SK-N-SH treated with all-trans-retinoic acid at 6 μM for 48 hours (cell line): ENCODE measurements around the gene HDAC11.

Source experiments
- ATAC-seq: fragments of 200-7000 bp; cut with Tn5 transposase; 3 replicates; pipeline ENCODE4 v1.9.1; 2020; ENCODE audit warnings: mild to moderate bottlenecking, moderate library complexity
- ARNTL ChIP-seq: fragments of 450-650 bp; formaldehyde crosslinking; IDR thresholded peaks from 2 replicates; pipeline ENCODE4 v1.5.0; 2020; ENCODE audit warnings: low read depth, mild to moderate bottlenecking, moderate library complexity, borderline replicate concordance
- BACH2 ChIP-seq: fragments of 250-450 bp; sonication (Bioruptor Pico); IDR thresholded peaks from 2 replicates; pipeline ENCODE4 v1.9.0; 2021; ENCODE audit warnings: mild to moderate bottlenecking, borderline replicate concordance
- CREB5 ChIP-seq: fragments of 250-450 bp; sonication (Bioruptor Pico); IDR thresholded peaks from 2 replicates; pipeline ENCODE4 v1.5.1; 2020; ENCODE audit warnings: low read depth, mild to moderate bottlenecking, moderate library complexity
- CSDC2 ChIP-seq: fragments of 250-450 bp; sonication (Bioruptor Pico); IDR thresholded peaks from 2 replicates; pipeline ENCODE4 v1.5.0; 2020; ENCODE audit warnings: mild to moderate bottlenecking, moderate library complexity
- CSRNP3 ChIP-seq: fragments of 250-450 bp; sonication (Bioruptor Pico); IDR thresholded peaks from 2 replicates; pipeline ENCODE4 v1.5.1; 2021; ENCODE audit warnings: mild to moderate bottlenecking, moderate library complexity
- ESRRG ChIP-seq: fragments of 250-450 bp; sonication (Bioruptor Pico); IDR thresholded peaks from 2 replicates; pipeline ENCODE4 v1.6.1; 2021; ENCODE audit warnings: mild to moderate bottlenecking
- GLIS3 ChIP-seq: fragments of 250-450 bp; sonication (Bioruptor Pico); IDR thresholded peaks from 2 replicates; pipeline ENCODE4 v1.5.0; 2020; ENCODE audit warnings: mild to moderate bottlenecking, moderate library complexity
- ISL1 ChIP-seq: fragments of 250-450 bp; sonication (Bioruptor Pico); IDR thresholded peaks from 2 replicates; pipeline ENCODE4 v2.1.2; 2022; ENCODE audit warnings: mild to moderate bottlenecking, moderate library complexity
- OSR1 ChIP-seq: fragments of 250-450 bp; sonication (Bioruptor Pico); IDR thresholded peaks from 2 replicates; pipeline ENCODE4 v1.8.0; 2022; ENCODE audit warnings: moderate library complexity, mild to moderate bottlenecking, inconsistent platforms
- PATZ1 ChIP-seq: fragments of 250-450 bp; sonication (Bioruptor Pico); IDR thresholded peaks from 2 replicates; pipeline ENCODE4 v1.8.0; 2020; ENCODE audit warnings: mild to moderate bottlenecking, moderate library complexity, borderline replicate concordance
- POU6F1 ChIP-seq: fragments of 250-450 bp; sonication (Bioruptor Pico); IDR thresholded peaks from 2 replicates; pipeline ENCODE4 v1.8.0; 2021; ENCODE audit warnings: low read depth, mild to moderate bottlenecking, moderate library complexity, borderline replicate concordance
- PPARA ChIP-seq: fragments of 250-450 bp; sonication (Bioruptor Pico); IDR thresholded peaks from 2 replicates; pipeline ENCODE4 v1.5.0; 2020; ENCODE audit warnings: mild to moderate bottlenecking, borderline replicate concordance
- RARB ChIP-seq: fragments of 250-450 bp; sonication (Bioruptor Pico); IDR thresholded peaks from 2 replicates; pipeline ENCODE4 v1.8.0; 2021; ENCODE audit warnings: mild to moderate bottlenecking, moderate library complexity
- SNAI2 ChIP-seq: fragments of 250-450 bp; sonication (Bioruptor Pico); IDR thresholded peaks from 2 replicates; pipeline ENCODE4 v1.5.0; 2020; ENCODE audit warnings: mild to moderate bottlenecking, moderate library complexity
- TCF4 ChIP-seq: fragments of 250-450 bp; sonication (Bioruptor Pico); IDR thresholded peaks from 2 replicates; pipeline ENCODE4 v1.8.0; 2021; ENCODE audit warnings: mild to moderate bottlenecking, moderate library complexity, borderline replicate concordance
- TOX ChIP-seq: fragments of 250-450 bp; sonication (Bioruptor Pico); IDR thresholded peaks from 2 replicates; pipeline ENCODE4 v1.8.0; 2021; ENCODE audit warnings: mild to moderate bottlenecking, moderate library complexity, borderline replicate concordance
- TSHZ2 ChIP-seq: fragments of 250-450 bp; sonication (Bioruptor Pico); IDR thresholded peaks from 2 replicates; pipeline ENCODE4 v1.5.0; 2020; ENCODE audit warnings: mild to moderate bottlenecking, moderate library complexity
- ZC3H10 ChIP-seq: fragments of 250-450 bp; sonication (Bioruptor Pico); IDR thresholded peaks from 2 replicates; pipeline ENCODE4 v1.5.1; 2021; ENCODE audit warnings: mild to moderate bottlenecking, moderate library complexity
- ZFP3 ChIP-seq: fragments of 250-450 bp; sonication (Bioruptor Pico); IDR thresholded peaks from 2 replicates; pipeline ENCODE4 v1.5.0; 2020; ENCODE audit warnings: mild to moderate bottlenecking, moderate library complexity
- ZFP30 ChIP-seq: fragments of 450-650 bp; formaldehyde crosslinking; IDR thresholded peaks from 2 replicates; pipeline ENCODE4 v1.5.0; 2022; ENCODE audit warnings: mild to moderate bottlenecking, moderate library complexity
- ZNF70 ChIP-seq: fragments of 450-650 bp; formaldehyde crosslinking; IDR thresholded peaks from 2 replicates; pipeline ENCODE4 v1.5.0; 2020; ENCODE audit warnings: mild to moderate bottlenecking, moderate library complexity
- ZNF8 ChIP-seq: fragments of 450-650 bp; formaldehyde crosslinking; IDR thresholded peaks from 2 replicates; pipeline ENCODE4 v1.5.0; 2020; ENCODE audit warnings: mild to moderate bottlenecking, moderate library complexity

Gene HDAC11

GRCh38 chr3:13550423-13550690 lies 70.3 kb downstream of the HDAC11 start:
- TF ChIP-seq ESRRG, result no peak
- no peak for TF ChIP-seq ISL1 (CRISPR knock-in tag)
- no peak for TF ChIP-seq ZFP3 (CRISPR knock-in tag)
- TF ChIP-seq SNAI2 (CRISPR knock-in tag), result no peak
- no peak for TF ChIP-seq ZNF8 (CRISPR knock-in tag)
- no peak for TF ChIP-seq TOX
- no peak for TF ChIP-seq PPARA (CRISPR knock-in tag)
- no peak for TF ChIP-seq ARNTL
- TF ChIP-seq ZFP30 (CRISPR knock-in tag), result no peak
- TF ChIP-seq OSR1 (CRISPR knock-in tag), result no peak
- no peak for TF ChIP-seq BACH2 (CRISPR knock-in tag)
- TF ChIP-seq CSRNP3 (CRISPR knock-in tag), result no peak
- no peak for TF ChIP-seq TSHZ2
- TF ChIP-seq ZNF70, result no peak
- no peak for TF ChIP-seq RARB (CRISPR knock-in tag)
- no peak for TF ChIP-seq POU6F1 (CRISPR knock-in tag)
- TF ChIP-seq ZC3H10 (CRISPR knock-in tag), result no peak
- no peak for TF ChIP-seq CREB5 (CRISPR knock-in tag)
- TF ChIP-seq, all 23 proteins: peak for 0
- ATAC-seq, result no peak

GRCh38 chr3:13550791-13551360 lies 70.8 kb downstream of the HDAC11 start:
- no peak for ATAC-seq

GRCh38 chr3:13552857-13553652 lies 72.9 kb downstream of the HDAC11 start:
- TF ChIP-seq ZC3H10 (CRISPR knock-in tag) (no peak), CREB5 (CRISPR knock-in tag) (no peak), ZFP3 (CRISPR knock-in tag) (no peak), TCF4 (no peak), PATZ1 (CRISPR knock-in tag) (no peak), ZFP30 (CRISPR knock-in tag) (no peak), CSDC2 (CRISPR knock-in tag) (no peak), ZNF8 (CRISPR knock-in tag) (no peak), ESRRG (no peak), GLIS3 (CRISPR knock-in tag) (no peak), BACH2 (CRISPR knock-in tag) (no peak), ARNTL (no peak), ISL1 (CRISPR knock-in tag) (no peak), OSR1 (CRISPR knock-in tag) (no peak)

More at GRCh38 chr3:13550791-13551360, 70.8 kb downstream of the HDAC11 start:
- TF ChIP-seq OSR1 (CRISPR knock-in tag) (no peak), ZFP3 (CRISPR knock-in tag) (no peak)

More at GRCh38 chr3:13552857-13553652, 72.9 kb downstream of the HDAC11 start:
- ATAC-seq, result no peak
